Right lobe of liver (tissue), 4 donors: ENCODE results near the gene TBC1D5.

Experiments used
- POLR2A ChIP-seq: fragments of 450-650 bp; IDR thresholded peaks from one replicate; pipeline ENCODE4 v1.6.1; 2017; ENCODE audit warnings: antibody characterized with exemption, mild to moderate bottlenecking
- TF ChIP-seq, protein P1 (sequence below), 4 donors: fragments of 200-600 bp in 3 of 4; fragments of 450-650 bp in 1 of 4; IDR thresholded peaks; one replicate each; pipeline versions ENCODE4 v1.5.1 to v1.8.0; 2016 to 2022; ENCODE audit warnings: antibody characterized with exemption in 4 of 4, mild to moderate bottlenecking in 2 of 4
- donor health status: DM: no; HTN: no; CAD: no.
- donor health status: DM: no; HTN: no; CAD: no.
- donor health status: DM: no; HTN: yes; CAD: no.

- TF ChIP-seq, protein P1, sequence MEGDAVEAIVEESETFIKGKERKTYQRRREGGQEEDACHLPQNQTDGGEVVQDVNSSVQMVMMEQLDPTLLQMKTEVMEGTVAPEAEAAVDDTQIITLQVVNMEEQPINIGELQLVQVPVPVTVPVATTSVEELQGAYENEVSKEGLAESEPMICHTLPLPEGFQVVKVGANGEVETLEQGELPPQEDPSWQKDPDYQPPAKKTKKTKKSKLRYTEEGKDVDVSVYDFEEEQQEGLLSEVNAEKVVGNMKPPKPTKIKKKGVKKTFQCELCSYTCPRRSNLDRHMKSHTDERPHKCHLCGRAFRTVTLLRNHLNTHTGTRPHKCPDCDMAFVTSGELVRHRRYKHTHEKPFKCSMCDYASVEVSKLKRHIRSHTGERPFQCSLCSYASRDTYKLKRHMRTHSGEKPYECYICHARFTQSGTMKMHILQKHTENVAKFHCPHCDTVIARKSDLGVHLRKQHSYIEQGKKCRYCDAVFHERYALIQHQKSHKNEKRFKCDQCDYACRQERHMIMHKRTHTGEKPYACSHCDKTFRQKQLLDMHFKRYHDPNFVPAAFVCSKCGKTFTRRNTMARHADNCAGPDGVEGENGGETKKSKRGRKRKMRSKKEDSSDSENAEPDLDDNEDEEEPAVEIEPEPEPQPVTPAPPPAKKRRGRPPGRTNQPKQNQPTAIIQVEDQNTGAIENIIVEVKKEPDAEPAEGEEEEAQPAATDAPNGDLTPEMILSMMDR (IDR thresholded peaks at IDR 0.05): no peak
- no peak for TF ChIP-seq POLR2A
These were observed 622.3 kb downstream of the TBC1D5 start for GRCh38 chr3:17120115-17120514.
